ENCODE results near the gene OR10G8. TPM values are rescaled to one million over a fixed set of nuclear protein-coding genes. Genes with fewer than 3 reads are reported as not detected.
"Not testable (repeated sequence)": the region's sequence is repeated elsewhere in the genome, so short reads cannot be mapped to it uniquely, and the experiment has no call there.

OR10G8 gene
- total RNA-seq (ENCODE audit: low replicate concordance), result not detected in 2 replicates
- long read RNA-seq, result 0 reads

GRCh38 chr11:124026498-124026897 lies at the start of gene OR10G8:
Gene OR10G8, plus strand, starts transcription at chr11:124026798. Its CDS starts 2,825 bp downstream, at chr11:124029623.
- H3K27ac Mint-ChIP-seq, result no peak within 1 kb of the TSS
- no peak within 1 kb of the TSS for H3K4me3 Mint-ChIP-seq
- no peaks in the 10 kb centered on the region for H3K36me3 Mint-ChIP-seq
- no peak for TF ChIP-seq CTCF (conservative IDR thresholded peaks at IDR 0.05)
- peaks cover 3% of the 10 kb centered on the region for H3K27me3 Mint-ChIP-seq
- DNase-seq (ENCODE audit: extremely low spot score, unreplicated experiment), result no peak
- no peaks in the 10 kb centered on the region for H3K4me1 Mint-ChIP-seq (ENCODE audit: unreplicated experiment)
- no peaks in the 10 kb centered on the region for H3K9me3 Mint-ChIP-seq

GRCh38 chr11:123977731-123978347 lies 48.8 kb upstream of the OR10G8 start, which contains the start of gene OR10S1:
Gene OR10S1, minus strand, starts transcription at chr11:123977781. Its CDS starts 117 bp downstream, at chr11:123977664.
- TF ChIP-seq CTCF (conservative IDR thresholded peaks at IDR 0.05), result no peak
- H3K4me1 Mint-ChIP-seq (ENCODE audit: unreplicated experiment), result no peaks in the 10 kb centered on the region
- H3K4me3 Mint-ChIP-seq, result no peak within 1 kb of the TSS
- DNase-seq (ENCODE audit: extremely low spot score, unreplicated experiment), result no peak
- no peaks in the 10 kb centered on the region for H3K9me3 Mint-ChIP-seq
- peaks cover 3% of the 10 kb centered on the region for H3K27me3 Mint-ChIP-seq
- H3K36me3 Mint-ChIP-seq, result no peaks in the 10 kb centered on the region
- peak within 1 kb of the TSS; percentile 57 for H3K27ac Mint-ChIP-seq

- no peak for DNase-seq (ENCODE audit: extremely low spot score, unreplicated experiment)
- Mint-ChIP-seq H3K36me3 (no peaks in the 10 kb centered on the region), H3K9me3 (no peaks in the 10 kb centered on the region), H3K27ac (no peak overlapping the region), H3K27me3 (peaks cover 3% of the 10 kb centered on the region), H3K4me3 (no peak overlapping the region), H3K4me1 (ENCODE audit: unreplicated experiment) (no peaks in the 10 kb centered on the region)
- no peak for TF ChIP-seq CTCF (conservative IDR thresholded peaks at IDR 0.05)
These were observed 47.3 kb upstream of the OR10G8 start for GRCh38 chr11:123979311-123979710.

GRCh38 chr11:123995119-123995518 lies 31.5 kb upstream of the OR10G8 start, which contains the start of gene OR10G6:
Gene OR10G6, minus strand, starts transcription at chr11:123995161. Its CDS starts 0 bp downstream, at chr11:123995161.
- no peaks in the 10 kb centered on the region for H3K9me3 Mint-ChIP-seq
- H3K4me1 Mint-ChIP-seq (ENCODE audit: unreplicated experiment), result no peaks in the 10 kb centered on the region
- H3K27me3 Mint-ChIP-seq, result no peaks in the 10 kb centered on the region
- no peak within 1 kb of the TSS for H3K27ac Mint-ChIP-seq
- no peak within 1 kb of the TSS for H3K4me3 Mint-ChIP-seq
- no peak for DNase-seq (ENCODE audit: extremely low spot score, unreplicated experiment)
- TF ChIP-seq CTCF (conservative IDR thresholded peaks at IDR 0.05), result no peak
- H3K36me3 Mint-ChIP-seq, result no peaks in the 10 kb centered on the region

- Mint-ChIP-seq H3K27me3 (no peaks in the 10 kb centered on the region), H3K27ac (no peak within 1 kb of the TSS), H3K9me3 (no peaks in the 10 kb centered on the region), H3K4me1 (ENCODE audit: unreplicated experiment) (no peaks in the 10 kb centered on the region), H3K4me3 (no peak within 1 kb of the TSS), H3K36me3 (no peaks in the 10 kb centered on the region)
- no peak for DNase-seq (ENCODE audit: extremely low spot score, unreplicated experiment)
- TF ChIP-seq CTCF (conservative IDR thresholded peaks at IDR 0.05), result no peak
These were observed 13.9 kb upstream of the OR10G8 start, which contains the start of gene OR10G4 for GRCh38 chr11:124012697-124013096. Gene OR10G4, plus strand, starts transcription at chr11:124012997. Its CDS starts 2,578 bp downstream, at chr11:124015575.

GRCh38 chr11:124015837-124016236 lies 10.8 kb upstream of the OR10G8 start:
- not testable (repeated sequence) for H3K4me3 Mint-ChIP-seq; H3K27ac Mint-ChIP-seq; H3K36me3 Mint-ChIP-seq; H3K9me3 Mint-ChIP-seq; H3K27me3 Mint-ChIP-seq; H3K4me1 Mint-ChIP-seq (ENCODE audit: unreplicated experiment); DNase-seq (ENCODE audit: extremely low spot score, unreplicated experiment)

All from type B pancreatic cell (in vitro differentiated cells).